Measurements from ENCODE around the gene GRK1. TPM values are rescaled to one million over a fixed set of nuclear protein-coding genes. Genes with fewer than 3 reads are reported as not detected.

The GRK1 gene
- total RNA-seq, 2 experiments from 2014 or later = not detected

DNA sequence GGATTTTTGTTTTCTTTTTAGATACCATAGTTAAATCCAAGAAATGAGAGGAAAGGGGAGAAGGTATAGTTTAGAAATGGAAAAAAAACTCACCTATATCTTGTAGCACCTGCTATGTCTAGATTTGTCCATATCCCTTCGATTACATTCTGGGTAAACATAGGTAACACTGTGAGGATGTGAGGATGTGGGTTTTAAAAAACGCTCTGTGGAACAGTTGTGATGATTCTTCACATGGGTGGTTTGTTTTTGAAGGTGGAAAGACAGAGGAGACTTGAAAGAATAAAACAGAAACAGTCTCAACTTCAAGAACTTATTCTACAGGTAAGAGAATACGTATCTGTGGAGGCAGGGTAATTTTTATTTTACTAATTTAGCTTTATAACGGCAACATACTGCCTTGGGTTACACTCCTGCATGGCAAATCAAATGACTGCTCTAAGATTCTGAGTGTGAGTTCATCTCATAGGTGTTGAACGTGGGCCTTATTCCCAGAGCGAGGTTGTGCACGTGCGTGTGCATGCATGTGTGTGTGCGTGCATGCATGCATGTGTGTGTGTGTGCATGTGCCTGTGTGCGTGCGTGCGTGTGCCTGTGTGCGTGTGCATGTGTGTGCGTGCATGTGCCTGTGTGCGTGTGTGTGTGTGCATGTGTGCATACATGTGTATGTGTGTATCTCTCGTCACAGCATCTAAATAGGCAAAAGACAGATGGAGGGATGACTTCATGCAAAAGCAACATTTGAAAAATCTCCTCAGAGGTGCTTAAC is 32.6 kb upstream of the GRK1 start:
- Mint-ChIP-seq H3K4me3 (peak overlapping the region; percentile 43), H3K9me3 (no peaks in the 10 kb centered on the region), H3K27me3 (no peaks in the 10 kb centered on the region), H3K27ac (peak overlapping the region; percentile 88), H3K36me3 (ENCODE audit: low read depth) (peaks cover 75% of the 10 kb centered on the region), H3K4me1 (ENCODE audit: low read depth) (peaks cover 26% of the 10 kb centered on the region)
- ChIA-PET CTCF (no interaction called here), POLR2A (no interaction called here)
- peaks cover 20% of the 10 kb centered on the region for H3K4me1 ChIP-seq (ENCODE audit: insufficient read depth, low read length)
- H3K36me3 ChIP-seq (ENCODE audit: insufficient read depth, low read length) = peaks cover 72% of the 10 kb centered on the region
- H3K27me3 ChIP-seq (ENCODE audit: control insufficient read depth in 1 of 2, insufficient read depth in 2 of 2, low read length in 2 of 2) = no peaks in the 10 kb centered on the region
- DNase-seq = peak in 2 of 14 experiments; percentile 29 to 34
- no peak overlapping the region for H3K4me3 ChIP-seq (ENCODE audit: low read length)
- H3K9me3 ChIP-seq (ENCODE audit: control insufficient read depth in 1 of 2, insufficient read depth in 1 of 2, low read length in 2 of 2) = peaks cover 0 to 7% of the 10 kb centered on the region in 2 experiments
- peak overlapping the region; percentile 35 to 57 for H3K27ac ChIP-seq (ENCODE audit: low read depth in 1 of 2, low read length in 2 of 2)
- intact Hi-C loops (cut with DNase I, micrococcal nuclease) = loop anchor here in 1 of 2 experiments (2.0 kb wide), 1 partner anchor 50 kb away; the partner anchor contains the start of gene TFDP1
- TF ChIP-seq, protein P1, sequence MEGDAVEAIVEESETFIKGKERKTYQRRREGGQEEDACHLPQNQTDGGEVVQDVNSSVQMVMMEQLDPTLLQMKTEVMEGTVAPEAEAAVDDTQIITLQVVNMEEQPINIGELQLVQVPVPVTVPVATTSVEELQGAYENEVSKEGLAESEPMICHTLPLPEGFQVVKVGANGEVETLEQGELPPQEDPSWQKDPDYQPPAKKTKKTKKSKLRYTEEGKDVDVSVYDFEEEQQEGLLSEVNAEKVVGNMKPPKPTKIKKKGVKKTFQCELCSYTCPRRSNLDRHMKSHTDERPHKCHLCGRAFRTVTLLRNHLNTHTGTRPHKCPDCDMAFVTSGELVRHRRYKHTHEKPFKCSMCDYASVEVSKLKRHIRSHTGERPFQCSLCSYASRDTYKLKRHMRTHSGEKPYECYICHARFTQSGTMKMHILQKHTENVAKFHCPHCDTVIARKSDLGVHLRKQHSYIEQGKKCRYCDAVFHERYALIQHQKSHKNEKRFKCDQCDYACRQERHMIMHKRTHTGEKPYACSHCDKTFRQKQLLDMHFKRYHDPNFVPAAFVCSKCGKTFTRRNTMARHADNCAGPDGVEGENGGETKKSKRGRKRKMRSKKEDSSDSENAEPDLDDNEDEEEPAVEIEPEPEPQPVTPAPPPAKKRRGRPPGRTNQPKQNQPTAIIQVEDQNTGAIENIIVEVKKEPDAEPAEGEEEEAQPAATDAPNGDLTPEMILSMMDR (IDR thresholded peaks at IDR 0.05) = no peak
- ATAC-seq (ENCODE audit: poor library complexity) = peak; percentile 93

DNA sequence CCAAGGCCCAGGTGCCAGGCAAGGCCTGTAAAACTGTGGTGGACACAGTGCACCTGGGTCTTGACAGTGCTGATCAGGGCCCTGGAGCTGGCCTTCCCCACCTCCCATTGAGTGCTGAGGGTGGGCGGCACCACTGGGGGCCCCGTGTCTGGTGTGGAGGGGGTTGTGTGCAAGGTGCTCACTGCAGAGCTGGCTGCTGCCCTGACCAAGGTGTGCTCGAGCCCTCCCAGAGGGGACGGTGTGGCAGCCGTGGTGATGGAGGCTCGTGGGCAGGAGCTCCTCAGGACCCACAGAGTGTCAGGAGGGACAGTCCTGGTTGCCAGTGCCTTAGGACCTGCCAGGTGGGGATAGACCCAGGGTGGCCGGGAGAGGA is 32.0 kb upstream of the GRK1 start:
- DNase-seq = peak in 1 of 14 experiments; percentile 27
- peak overlapping the region; percentile 88 for H3K27ac Mint-ChIP-seq
- H3K4me3 Mint-ChIP-seq = peak overlapping the region; percentile 4
- TF ChIP-seq, protein P1 (IDR thresholded peaks at IDR 0.05) = no peak
- Histone ChIP-seq H3K9me3 (ENCODE audit: control insufficient read depth in 1 of 2, insufficient read depth in 1 of 2, low read length in 2 of 2) (peaks cover 0 to 11% of the 10 kb centered on the region in 2 experiments), H3K36me3 (ENCODE audit: insufficient read depth, low read length) (peaks cover 76% of the 10 kb centered on the region), H3K27ac (ENCODE audit: low read depth in 1 of 2, low read length in 2 of 2) (peak overlapping the region; percentile 35 to 57), H3K4me1 (ENCODE audit: insufficient read depth, low read length) (peaks cover 20% of the 10 kb centered on the region), H3K27me3 (ENCODE audit: control insufficient read depth in 1 of 2, insufficient read depth in 2 of 2, low read length in 2 of 2) (no peaks in the 10 kb centered on the region), H3K4me3 (ENCODE audit: low read length) (no peak overlapping the region)
- no peaks in the 10 kb centered on the region for H3K9me3 Mint-ChIP-seq
- peaks cover 75% of the 10 kb centered on the region for H3K36me3 Mint-ChIP-seq (ENCODE audit: low read depth)
- intact Hi-C loops (cut with DNase I, micrococcal nuclease) = loop anchor here in 1 of 2 experiments (2.0 kb wide), 1 partner anchor 50 kb away; the partner anchor contains the start of gene TFDP1
- ChIA-PET CTCF (no interaction called here), POLR2A (no interaction called here)
- peaks cover 26% of the 10 kb centered on the region for H3K4me1 Mint-ChIP-seq (ENCODE audit: low read depth)
- no peak for ATAC-seq (ENCODE audit: poor library complexity)
- H3K27me3 Mint-ChIP-seq = no peaks in the 10 kb centered on the region

DNA sequence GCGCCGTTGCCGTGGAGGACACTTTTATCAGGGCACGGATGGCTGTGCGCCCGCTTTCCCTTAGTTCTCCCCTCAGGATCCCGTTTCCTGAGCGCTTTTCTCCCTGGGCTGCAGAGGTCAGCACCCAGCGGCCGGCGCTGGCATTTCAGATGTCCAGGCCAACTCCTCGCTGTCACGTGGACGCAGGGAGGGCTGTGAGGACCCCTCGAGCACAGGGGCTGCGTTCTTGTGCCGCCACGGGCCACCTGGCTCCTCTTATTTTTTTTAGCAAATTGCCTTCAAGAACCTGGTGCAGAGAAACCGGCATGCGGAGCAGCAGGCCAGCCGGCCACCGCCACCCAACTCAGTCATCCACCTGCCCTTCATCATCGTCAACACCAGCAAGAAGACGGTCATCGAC is 31.3 kb upstream of the GRK1 start:
- H3K27me3 Mint-ChIP-seq = no peaks in the 10 kb centered on the region
- intact Hi-C loops (cut with DNase I, micrococcal nuclease) = loop anchor here in 1 of 2 experiments (2.0 kb wide), 1 partner anchor 51 kb away; the partner anchor contains the start of gene TFDP1
- TF ChIP-seq, protein P1 (IDR thresholded peaks at IDR 0.05) = no peak
- CTCF ChIA-PET = no interaction called here
- Histone ChIP-seq H3K27ac (ENCODE audit: low read depth in 1 of 2, low read length in 2 of 2) (peak overlapping the region; percentile 35 to 57), H3K27me3 (ENCODE audit: control insufficient read depth in 1 of 2, insufficient read depth in 2 of 2, low read length in 2 of 2) (no peaks in the 10 kb centered on the region), H3K9me3 (ENCODE audit: control insufficient read depth in 1 of 2, insufficient read depth in 1 of 2, low read length in 2 of 2) (peaks cover 0 to 11% of the 10 kb centered on the region in 2 experiments), H3K4me3 (ENCODE audit: low read length) (no peak overlapping the region), H3K4me1 (ENCODE audit: insufficient read depth, low read length) (peaks cover 20% of the 10 kb centered on the region), H3K36me3 (ENCODE audit: insufficient read depth, low read length) (peaks cover 82% of the 10 kb centered on the region)
- peak overlapping the region; percentile 88 for H3K27ac Mint-ChIP-seq
- ATAC-seq (ENCODE audit: poor library complexity) = no peak
- H3K4me3 Mint-ChIP-seq = no peak overlapping the region
- H3K36me3 Mint-ChIP-seq (ENCODE audit: low read depth) = peaks cover 76% of the 10 kb centered on the region
- no peaks in the 10 kb centered on the region for H3K9me3 Mint-ChIP-seq
- peaks cover 33% of the 10 kb centered on the region for H3K4me1 Mint-ChIP-seq (ENCODE audit: low read depth)
- POLR2A ChIA-PET = no interaction called here
- DNase-seq = no peak
